SU-DHL-6 (cell line): ENCODE measurements around the gene ST6GAL1.

Source experiments
- EZH2phosphoT487 ChIP-seq: fragments of 200-600 bp; sonication (generic), shearing (Covaris generic); conservative IDR thresholded peaks from 2 replicates; pipeline ENCODE4 v1.6.1; 2018; ENCODE audit warnings: mild to moderate bottlenecking, antibody characterized with exemption, low read length, moderate library complexity, mixed read lengths
- TF ChIP-seq, protein P1 (sequence below): fragments of 200-600 bp; sonication (generic); IDR thresholded peaks from one replicate; pipeline ENCODE4 v1.5.1; 2017; ENCODE audit warnings: antibody characterized with exemption, mild to moderate bottlenecking, low read length, moderate library complexity; ENCODE audit not compliant: insufficient read depth, poor library complexity, severe bottlenecking

DNA sequence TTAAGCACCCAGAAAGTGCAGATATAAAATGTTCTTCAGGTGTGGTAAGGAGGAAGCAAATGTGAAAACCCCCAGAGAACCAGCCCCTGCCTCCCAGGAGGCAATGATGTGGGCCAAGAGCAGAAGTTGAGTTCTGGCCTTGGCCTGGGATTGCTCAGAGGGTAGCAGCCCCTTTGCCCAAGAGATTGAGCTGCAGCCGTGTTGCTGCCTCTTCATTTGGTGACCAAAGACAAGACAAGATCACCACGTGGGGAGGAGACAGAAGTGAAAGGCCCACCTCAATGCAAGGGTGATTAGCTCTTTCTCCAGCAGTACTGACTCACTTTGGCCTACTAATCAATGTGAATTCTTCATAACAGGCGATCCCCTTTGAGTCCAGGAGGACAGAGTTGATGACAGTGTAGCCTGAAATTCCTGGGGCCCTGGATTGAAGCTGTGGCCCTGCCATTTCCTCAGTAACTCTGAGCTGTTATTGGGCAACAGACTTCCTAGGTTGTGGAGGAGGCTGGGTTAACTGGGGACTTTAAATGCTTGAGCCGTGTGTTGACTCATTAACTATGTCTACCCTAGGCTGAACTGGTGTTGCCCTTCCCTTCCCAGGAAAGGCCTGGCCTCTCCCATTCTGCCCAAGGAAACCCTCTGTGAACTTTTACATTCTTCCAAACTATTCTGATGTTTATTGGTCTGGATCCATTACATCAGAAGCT lies 86.5 kb downstream of the ST6GAL1 start:
- TF ChIP-seq, protein P1, sequence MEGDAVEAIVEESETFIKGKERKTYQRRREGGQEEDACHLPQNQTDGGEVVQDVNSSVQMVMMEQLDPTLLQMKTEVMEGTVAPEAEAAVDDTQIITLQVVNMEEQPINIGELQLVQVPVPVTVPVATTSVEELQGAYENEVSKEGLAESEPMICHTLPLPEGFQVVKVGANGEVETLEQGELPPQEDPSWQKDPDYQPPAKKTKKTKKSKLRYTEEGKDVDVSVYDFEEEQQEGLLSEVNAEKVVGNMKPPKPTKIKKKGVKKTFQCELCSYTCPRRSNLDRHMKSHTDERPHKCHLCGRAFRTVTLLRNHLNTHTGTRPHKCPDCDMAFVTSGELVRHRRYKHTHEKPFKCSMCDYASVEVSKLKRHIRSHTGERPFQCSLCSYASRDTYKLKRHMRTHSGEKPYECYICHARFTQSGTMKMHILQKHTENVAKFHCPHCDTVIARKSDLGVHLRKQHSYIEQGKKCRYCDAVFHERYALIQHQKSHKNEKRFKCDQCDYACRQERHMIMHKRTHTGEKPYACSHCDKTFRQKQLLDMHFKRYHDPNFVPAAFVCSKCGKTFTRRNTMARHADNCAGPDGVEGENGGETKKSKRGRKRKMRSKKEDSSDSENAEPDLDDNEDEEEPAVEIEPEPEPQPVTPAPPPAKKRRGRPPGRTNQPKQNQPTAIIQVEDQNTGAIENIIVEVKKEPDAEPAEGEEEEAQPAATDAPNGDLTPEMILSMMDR, result no peak
- TF ChIP-seq EZH2phosphoT487, result no peak
